HG03066 (cell line): ENCODE results near the gene DSP.

Experiments
- ATAC-seq: cut with Tn5 transposase; IDR thresholded peaks from one replicate; pipeline ENCODE4 v1.9.1; 2021; ENCODE audit warnings: low read depth; ENCODE audit not compliant: unreplicated experiment

Gene DSP

GRCh38 chr6:7589949-7590917 is 48.8 kb downstream of the DSP start, which contains the start of gene SNRNP48:
SNRNP48 (plus strand) TSS chr6:7590198; CDS start chr6:7590258, 60 bp downstream.
- peak; percentile 99 for ATAC-seq

GRCh38 chr6:7590918-7591302 is 49.4 kb downstream of the DSP start:
- no peak for ATAC-seq

- ATAC-seq: no peak
Observed at GRCh38 chr6:7591770-7592169, 50.3 kb downstream of the DSP start.

- no peak for ATAC-seq
Observed at GRCh38 chr6:7593229-7593628, 51.8 kb downstream of the DSP start.

- no peak for ATAC-seq
Observed at GRCh38 chr6:7594579-7595125, 53.2 kb downstream of the DSP start.

GRCh38 chr6:7604003-7604402 is 62.5 kb downstream of the DSP start:
- ATAC-seq: no peak

GRCh38 chr6:7604506-7604905 is 63.0 kb downstream of the DSP start:
- no peak for ATAC-seq

- no peak for ATAC-seq
Observed at GRCh38 chr6:7615611-7616383, 74.3 kb downstream of the DSP start.

- ATAC-seq: no peak
Observed at GRCh38 chr6:7617801-7618764, 76.6 kb downstream of the DSP start.

- no peak for ATAC-seq
Observed at GRCh38 chr6:7621761-7622160, 80.3 kb downstream of the DSP start.

GRCh38 chr6:7624796-7625710 is 83.6 kb downstream of the DSP start:
- ATAC-seq: no peak

- no peak for ATAC-seq
Observed at GRCh38 chr6:7628479-7628878, 87.0 kb downstream of the DSP start.

- no peak for ATAC-seq
Observed at GRCh38 chr6:7628909-7629308, 87.4 kb downstream of the DSP start.

- no peak for ATAC-seq
Observed at GRCh38 chr6:7629321-7629720, 87.8 kb downstream of the DSP start.

GRCh38 chr6:7630792-7631191 is 89.3 kb downstream of the DSP start:
- no peak for ATAC-seq

- no peak for ATAC-seq
Observed at GRCh38 chr6:7631466-7631865, 90.0 kb downstream of the DSP start.

GRCh38 chr6:7632501-7633290 is 91.2 kb downstream of the DSP start:
- no peak for ATAC-seq

GRCh38 chr6:7633361-7633760 is 91.9 kb downstream of the DSP start:
- no peak for ATAC-seq
